DOHH2 (cell line): ENCODE data around the gene DOK7.

Experiments
- EZH2phosphoT487 ChIP-seq: fragments of 200-600 bp; sonication (generic); IDR thresholded peaks from 2 replicates; pipeline ENCODE4 v1.6.1; 2017; ENCODE audit warnings: borderline replicate concordance, mild to moderate bottlenecking, antibody characterized with exemption, low read length, moderate library complexity, mixed read lengths
- TF ChIP-seq, protein P1 (sequence below): fragments of 200-600 bp; sonication (generic); IDR thresholded peaks from one replicate; pipeline ENCODE4 v1.5.1; 2014; ENCODE audit warnings: antibody characterized with exemption, mild to moderate bottlenecking, low read depth, low read length; ENCODE audit not compliant: poor library complexity, severe bottlenecking

DNA sequence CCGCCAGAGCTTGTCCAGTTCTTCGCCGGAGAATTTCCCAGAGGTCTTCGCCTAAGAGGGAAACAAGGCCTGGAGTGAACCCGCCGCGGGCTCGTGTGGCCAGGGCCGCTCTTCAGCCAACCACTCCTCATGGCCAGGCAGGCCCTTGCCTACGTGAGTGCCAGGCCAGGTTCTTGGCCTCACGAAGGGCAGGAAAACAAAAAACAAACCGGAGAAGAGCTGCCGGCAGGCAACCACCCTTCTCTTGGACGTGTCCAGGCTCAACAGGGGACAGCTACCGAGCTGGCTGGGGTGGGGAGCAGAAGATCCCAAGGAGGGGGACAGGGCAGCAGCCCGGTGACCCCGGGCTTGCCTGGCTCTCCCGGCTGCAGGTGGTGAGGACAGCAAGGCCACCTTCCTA is 55.8 kb downstream of the DOK7 start:
- TF ChIP-seq, protein P1, sequence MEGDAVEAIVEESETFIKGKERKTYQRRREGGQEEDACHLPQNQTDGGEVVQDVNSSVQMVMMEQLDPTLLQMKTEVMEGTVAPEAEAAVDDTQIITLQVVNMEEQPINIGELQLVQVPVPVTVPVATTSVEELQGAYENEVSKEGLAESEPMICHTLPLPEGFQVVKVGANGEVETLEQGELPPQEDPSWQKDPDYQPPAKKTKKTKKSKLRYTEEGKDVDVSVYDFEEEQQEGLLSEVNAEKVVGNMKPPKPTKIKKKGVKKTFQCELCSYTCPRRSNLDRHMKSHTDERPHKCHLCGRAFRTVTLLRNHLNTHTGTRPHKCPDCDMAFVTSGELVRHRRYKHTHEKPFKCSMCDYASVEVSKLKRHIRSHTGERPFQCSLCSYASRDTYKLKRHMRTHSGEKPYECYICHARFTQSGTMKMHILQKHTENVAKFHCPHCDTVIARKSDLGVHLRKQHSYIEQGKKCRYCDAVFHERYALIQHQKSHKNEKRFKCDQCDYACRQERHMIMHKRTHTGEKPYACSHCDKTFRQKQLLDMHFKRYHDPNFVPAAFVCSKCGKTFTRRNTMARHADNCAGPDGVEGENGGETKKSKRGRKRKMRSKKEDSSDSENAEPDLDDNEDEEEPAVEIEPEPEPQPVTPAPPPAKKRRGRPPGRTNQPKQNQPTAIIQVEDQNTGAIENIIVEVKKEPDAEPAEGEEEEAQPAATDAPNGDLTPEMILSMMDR, result no peak
- no peak for TF ChIP-seq EZH2phosphoT487
